Right renal pelvis (tissue), 4 donors: ENCODE measurements around the gene EIF2S2. TPM values are rescaled to one million over a fixed set of nuclear protein-coding genes. Genes with fewer than 3 reads are reported as not detected.
A peak's percentile ranks its signal among the peaks of the same experiment; 100 is the strongest.
"Not testable (repeated sequence)": the region's sequence is repeated elsewhere in the genome, so short reads cannot be mapped to it uniquely, and the experiment has no call there.

Source experiments
- DNase-seq, 4 donors: peaks; one replicate each; pipeline ENCODE4 v3.0.0-alpha.2; 2013; ENCODE audit warnings: low read depth in 4 of 4, low spot score in 3 of 4, missing footprints in 1 of 4
- polyA plus RNA-seq, 4 donors: library from polyadenylated mRNA; unstranded; fragments of 120-200 nt; gene quantifications; one replicate each; pipeline ENCODE4 v1.2.1, GENCODE V29; 2013; ENCODE audit not compliant: insufficient read length in 4 of 4

The EIF2S2 gene
- polyA plus RNA-seq = 10 to 100 TPM; 47.0 to 50.8 (median 50.0) TPM

DNA sequence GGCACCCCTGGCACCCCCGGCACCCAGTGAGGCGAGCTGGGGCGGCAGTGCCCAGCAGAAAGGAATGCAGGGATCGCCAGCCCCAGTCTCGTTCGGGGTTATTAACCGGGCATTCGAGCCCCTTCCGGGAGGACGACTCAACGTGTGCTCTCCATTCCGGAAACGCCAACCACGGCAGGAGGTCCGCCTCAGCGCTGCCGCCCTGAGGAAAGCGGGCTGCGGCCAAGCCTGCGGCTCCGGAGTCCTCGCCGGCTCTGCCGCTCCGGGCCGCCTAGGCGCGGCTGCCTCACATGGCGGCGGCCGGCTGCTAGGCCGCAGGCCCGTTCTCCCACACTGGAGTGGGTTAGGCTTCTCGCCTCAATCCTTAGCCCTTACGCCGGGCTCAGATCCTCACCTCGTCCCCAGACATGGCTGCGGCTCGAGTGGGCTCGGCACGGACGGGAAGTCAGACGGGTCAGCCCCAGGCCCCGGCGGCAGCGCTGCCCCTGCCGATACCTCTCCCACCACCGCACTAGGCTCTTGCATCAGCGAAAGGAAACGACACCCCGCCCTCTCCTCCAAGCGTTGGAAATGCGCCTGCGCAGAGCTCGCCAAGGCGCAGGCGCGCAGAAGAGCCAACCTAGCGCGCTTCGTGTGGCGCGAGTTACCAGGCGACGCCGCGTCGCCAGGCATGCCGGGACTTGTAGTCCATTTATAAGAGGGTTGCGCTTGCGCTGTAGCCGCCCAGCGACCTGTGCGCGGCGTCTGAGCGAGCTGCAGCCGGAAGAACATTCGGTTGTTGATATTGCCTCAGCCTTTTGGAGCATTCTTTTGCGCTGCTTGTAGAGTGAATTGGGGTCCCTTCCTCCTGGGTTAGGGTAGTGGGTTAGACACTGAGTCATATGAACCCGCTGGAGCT, at the start of gene EIF2S2:
Gene EIF2S2, minus strand, starts transcription at position 542 of the 898 bp plus-strand sequence. Its CDS starts 133 bp downstream, at position 409.
- peak; percentile 98 to 99 (median 98) for DNase-seq

DNA sequence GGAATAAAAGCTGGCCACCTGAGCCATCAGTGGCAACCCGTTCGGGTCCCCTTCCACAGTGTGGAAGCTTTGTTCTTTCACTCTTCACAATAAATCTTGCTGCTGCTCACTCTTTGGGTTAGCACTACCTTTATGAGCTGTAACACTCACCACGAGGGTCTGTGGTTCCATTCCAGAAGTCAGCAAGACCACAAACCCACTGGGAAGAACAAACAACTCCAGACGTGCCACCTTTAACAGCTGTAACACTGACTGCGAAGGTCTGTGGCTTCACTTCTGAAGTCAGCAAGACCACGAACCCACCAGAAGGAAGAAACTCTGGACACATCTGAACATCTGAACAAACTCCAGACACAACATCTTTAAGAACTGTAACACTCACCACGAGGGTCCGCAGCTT, 45.7 kb upstream of the EIF2S2 start:
- not testable (repeated sequence) for DNase-seq

- no peak for DNase-seq
Measured at GRCh38 chr20:34155836-34156235, 43.8 kb upstream of the EIF2S2 start.

GRCh38 chr20:34153169-34153568, 41.1 kb upstream of the EIF2S2 start:
- DNase-seq = not testable (repeated sequence)

GRCh38 chr20:34152073-34152472, 40.0 kb upstream of the EIF2S2 start:
- not testable (repeated sequence) for DNase-seq

DNA sequence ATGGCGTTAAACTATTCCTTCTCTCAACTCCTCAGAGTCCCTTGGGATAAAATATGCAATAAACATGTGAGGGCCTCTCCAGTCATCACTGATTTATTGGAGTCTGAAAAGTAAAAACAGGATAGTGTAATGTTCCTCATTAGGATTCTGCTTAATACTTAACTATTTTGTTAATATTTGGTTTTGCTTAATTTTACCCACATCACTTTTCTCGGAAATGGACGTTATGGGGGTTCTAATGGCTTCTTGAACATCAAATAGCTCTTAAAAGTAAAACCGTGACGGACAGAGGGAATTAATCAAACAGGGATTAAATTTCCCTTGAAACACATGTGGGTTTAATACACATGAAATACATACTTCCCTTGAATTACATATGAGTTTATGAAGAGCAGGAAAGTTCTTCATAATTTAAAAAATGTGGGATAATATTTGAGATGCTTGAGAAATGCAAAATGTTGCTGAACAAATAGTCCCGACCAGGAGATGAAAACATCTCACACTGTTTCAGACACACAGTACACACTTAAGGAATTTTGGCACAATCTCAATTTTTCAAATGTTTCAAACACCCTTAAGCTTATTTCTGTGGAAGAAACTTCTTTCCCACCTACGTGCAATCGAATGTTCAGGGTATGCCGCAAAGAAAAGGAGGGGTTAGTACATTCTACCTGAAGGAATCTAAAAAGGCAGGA, 38.4 kb upstream of the EIF2S2 start:
- DNase-seq = no peak

DNA sequence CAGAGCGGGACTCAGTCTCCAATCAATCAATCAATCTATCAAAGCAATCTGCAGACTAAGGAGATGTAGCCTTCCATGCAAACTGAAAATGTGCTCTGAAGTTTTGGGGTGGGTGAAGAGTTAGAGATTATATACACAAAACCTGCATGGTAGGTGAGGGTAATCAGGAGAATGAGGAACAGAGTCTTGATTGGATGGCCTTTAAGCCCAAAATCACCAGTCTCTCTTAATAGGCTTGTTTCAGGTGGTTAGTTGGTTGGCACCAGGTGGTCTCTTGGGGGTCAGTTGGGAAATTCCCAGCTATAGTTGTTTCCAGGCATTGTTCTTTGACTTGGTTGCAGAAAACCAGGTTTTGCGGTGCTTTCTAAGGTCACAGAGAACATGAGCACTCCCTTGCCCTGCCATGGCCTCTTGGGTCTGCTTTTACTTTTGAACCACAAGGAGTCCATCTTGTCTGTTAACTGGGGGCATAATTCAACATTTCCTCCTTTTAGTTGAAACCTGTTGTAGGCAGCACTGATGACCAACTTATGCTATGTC, 33.3 kb upstream of the EIF2S2 start:
- DNase-seq = no peak

DNA sequence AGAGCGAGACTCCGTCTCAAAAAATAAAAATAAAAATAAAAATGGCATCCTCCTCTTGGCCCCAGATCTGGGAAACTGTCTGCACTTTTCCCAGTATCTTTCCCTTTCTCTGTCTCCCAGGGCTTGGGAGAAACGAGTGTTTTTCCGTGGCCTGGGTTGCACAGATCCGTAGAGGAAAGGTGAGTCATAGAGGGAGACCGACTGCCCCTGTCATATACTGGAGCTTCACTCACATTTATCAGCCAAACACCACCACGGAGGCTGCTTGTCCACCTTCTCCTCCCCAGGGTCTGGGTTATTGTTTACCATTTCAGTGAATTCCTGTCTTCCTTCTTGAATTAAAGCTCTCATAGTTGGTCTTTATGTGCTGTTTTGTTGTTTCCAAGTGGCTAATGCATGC, 31.9 kb upstream of the EIF2S2 start:
- DNase-seq = no peak

DNA sequence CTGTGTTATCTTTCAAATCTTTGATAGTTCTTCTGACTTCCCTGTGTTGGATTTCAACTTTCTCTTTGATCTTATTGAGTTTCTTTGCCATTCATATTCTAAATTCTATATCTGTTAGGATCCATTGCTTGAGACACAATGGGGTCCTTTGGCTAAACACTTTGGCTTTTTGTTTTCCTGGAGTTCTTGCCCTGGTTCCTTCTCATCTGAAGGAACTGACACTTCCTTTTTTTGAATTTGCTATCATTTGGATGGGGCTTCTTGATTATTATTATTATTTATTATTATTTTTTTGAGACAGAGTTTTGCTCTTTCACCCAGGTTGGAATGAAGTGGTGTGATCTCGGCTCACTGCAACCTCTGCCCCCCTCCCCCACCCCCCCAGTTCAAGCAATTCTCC, 30.1 kb upstream of the EIF2S2 start:
- no peak for DNase-seq

DNA sequence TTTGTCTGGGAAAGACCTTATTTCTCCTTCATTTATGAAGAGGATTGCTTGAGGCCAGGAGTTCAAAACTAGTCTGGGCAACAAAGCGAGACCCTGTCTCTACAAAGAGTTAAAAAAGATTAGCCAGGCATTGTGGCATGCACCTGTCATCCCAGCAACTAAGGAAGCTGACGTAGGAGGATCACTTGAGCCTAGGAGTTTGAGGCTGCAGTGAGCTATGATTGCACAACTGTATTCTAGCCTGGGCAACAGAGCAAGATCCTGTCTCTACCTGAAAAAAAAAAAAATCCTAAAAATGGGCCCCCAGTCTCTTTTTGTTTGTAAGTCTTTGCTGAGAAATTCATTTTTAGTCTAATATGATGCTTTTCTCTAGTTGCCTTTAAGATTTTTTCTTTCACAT, 29.2 kb upstream of the EIF2S2 start:
- DNase-seq = no peak

DNA sequence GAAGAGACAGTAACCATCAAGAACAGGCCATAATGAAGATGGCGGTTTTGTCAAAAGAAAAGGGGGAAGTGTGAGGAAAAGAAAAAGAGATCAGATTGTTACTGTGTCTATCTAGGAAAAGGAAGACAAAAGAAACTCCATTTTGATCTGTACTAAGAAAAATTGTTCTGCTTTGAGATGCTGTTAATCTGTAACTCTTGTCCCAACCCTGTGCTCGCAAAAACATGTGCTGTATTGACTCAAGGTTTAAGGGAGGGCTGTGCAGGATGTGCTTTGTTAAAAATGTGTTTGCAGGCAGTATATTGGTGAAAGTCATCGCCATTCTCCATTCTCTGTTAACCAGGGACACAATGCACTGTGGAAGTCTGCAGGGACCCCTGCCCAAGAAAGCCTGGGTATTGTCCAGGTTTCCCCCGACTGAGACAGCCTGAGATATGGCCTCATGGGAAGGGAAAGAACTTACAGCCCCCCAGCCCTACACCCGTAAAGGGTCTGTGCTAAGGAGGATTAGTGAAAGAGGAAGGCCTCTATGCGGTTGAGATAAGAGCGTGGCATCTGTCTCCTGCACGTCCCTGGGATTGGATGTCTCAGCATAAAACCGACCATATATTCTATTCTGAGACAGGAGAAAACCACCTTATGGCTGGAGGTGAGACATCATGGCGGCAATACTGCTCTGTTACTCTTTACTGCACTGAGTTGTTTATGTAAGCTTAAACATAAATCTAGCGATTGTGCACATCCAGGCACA, 23.7 kb upstream of the EIF2S2 start:
- not testable (repeated sequence) for DNase-seq

- DNase-seq = not testable (repeated sequence)
Measured at GRCh38 chr20:34133365-34133860, 21.4 kb upstream of the EIF2S2 start.

- not testable (repeated sequence) for DNase-seq
Measured at GRCh38 chr20:34132943-34133342, 20.9 kb upstream of the EIF2S2 start.

- not testable (repeated sequence) for DNase-seq
Measured at GRCh38 chr20:34132491-34132890, 20.4 kb upstream of the EIF2S2 start.

DNA sequence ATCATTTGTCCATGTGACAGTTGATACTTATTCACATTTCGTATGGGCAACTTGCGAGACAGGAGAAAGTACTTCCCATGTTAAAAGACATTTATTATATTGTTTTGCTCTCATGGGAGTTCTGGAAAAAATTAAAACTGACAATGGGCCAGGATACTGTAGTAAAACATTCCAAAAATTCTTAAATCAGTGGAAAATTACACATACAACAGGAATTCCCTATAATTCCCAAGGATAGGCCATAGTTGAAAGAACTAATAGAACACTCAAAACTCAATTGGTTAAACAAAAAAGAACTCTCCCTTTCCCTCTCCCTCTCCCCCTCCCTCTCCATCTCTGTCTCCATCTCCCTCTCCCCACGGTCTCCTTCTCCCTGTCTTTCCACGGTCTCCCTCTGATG, 19.4 kb upstream of the EIF2S2 start:
- DNase-seq = no peak

GRCh38 chr20:34129518-34130162, 17.6 kb upstream of the EIF2S2 start:
- DNase-seq = peak; percentile 57 to 67 (median 65)

- DNase-seq = no peak
Measured at GRCh38 chr20:34127792-34128191, 15.7 kb upstream of the EIF2S2 start.

DNA sequence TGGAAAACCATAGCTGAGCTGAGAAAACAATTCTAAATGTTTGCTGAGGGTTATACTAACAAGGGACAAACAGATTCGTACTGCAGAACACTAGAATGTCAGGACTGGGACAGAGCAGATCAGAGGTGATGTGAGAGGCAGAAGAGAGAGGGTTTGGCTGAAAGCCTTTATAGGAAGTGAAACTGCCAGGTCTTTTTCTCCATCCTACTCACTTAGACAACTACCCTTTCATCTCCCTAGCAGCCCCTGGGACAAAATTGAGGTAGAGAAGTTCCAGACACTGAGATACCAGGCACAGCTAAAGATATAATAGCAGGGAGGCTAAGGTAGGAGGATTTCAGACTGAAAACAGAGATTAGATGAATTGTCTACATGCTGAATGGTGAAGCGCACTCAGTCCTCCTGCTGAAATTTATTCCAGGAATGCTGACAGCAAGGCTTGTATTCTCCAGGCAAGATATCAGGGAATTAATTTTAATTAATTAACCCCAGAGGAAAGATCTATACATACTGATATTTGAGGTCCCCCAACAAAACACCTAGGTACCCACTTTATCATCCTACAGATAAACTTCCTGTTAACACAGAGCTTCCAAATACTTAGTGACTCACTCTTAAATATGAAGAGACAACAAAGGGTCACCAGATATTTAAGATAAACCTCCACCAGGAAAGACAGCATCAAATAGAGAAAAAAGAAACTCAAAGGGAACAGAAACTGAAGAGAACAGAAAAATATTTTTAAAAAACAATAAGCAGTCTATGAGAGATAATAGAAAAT, 12.6 kb upstream of the EIF2S2 start:
- no peak for DNase-seq

DNA sequence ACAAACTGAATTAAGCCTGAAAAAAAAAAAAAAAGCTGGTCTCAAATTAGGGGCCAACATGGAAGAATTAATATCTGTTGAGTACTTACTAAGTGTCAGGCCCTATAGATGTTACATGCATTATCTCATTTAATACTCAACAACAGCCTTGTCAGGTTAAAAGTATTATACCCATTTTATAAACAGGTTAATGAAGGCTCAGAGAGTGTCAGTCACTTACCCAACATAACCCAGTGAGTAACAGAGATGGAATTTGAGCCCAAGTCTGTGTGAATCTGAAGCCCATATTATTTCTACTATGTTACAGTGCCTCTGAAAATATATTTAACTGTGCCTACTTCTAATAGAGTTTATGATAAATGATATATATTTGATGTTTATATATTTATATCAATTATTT, 11.3 kb upstream of the EIF2S2 start:
- no peak for DNase-seq
